HG02588 (cell line): ENCODE results near the gene SGO2.
A peak's percentile ranks its signal among the peaks of the same experiment; 100 is the strongest.

Experiments
- ATAC-seq: cut with Tn5 transposase; IDR thresholded peaks from one replicate; pipeline ENCODE4 v1.9.1; 2021; ENCODE audit warnings: mild to moderate bottlenecking, moderate library complexity; ENCODE audit not compliant: unreplicated experiment

SGO2 gene

GRCh38 chr2:200525882-200526651 lies at the start of gene SGO2:
SGO2 (plus strand) TSS chr2:200526207; CDS start chr2:200532976, 6,769 bp downstream.
- peak; percentile 100 for ATAC-seq

- ATAC-seq, result no peak
Measured at GRCh38 chr2:200476836-200477235, 49.2 kb upstream of the SGO2 start.

- ATAC-seq, result no peak
Measured at GRCh38 chr2:200477667-200478131, 48.3 kb upstream of the SGO2 start.

DNA sequence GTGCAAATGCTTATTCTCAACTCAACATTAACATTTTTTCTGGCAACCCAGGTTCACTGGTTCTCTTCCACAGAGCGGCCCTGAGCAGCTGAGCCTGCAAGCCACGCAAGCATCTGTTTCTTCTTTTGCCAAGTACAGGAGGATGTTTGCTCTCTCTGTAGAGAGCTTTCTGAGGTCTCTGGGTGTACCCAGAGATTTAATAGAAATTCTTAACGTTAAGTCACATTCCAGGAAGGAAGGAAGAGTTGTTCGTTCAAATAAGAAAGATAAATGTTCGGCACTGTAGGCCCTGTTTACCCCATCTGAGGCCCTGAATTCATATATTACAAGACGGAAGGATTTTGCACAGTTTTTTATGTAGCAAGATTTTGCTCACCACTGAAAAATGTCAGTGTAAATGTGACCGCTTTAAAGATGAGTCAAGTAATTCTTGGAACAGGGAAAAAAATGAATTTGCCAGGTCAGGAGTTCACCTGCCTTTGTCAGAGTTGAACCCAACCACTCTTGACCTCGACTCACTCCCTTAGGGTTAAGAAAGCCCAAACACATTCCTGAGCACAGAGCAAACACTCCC lies 46.2 kb upstream of the SGO2 start:
- no peak for ATAC-seq

- ATAC-seq, result no peak
Measured at GRCh38 chr2:200482194-200482593, 43.8 kb upstream of the SGO2 start.

DNA sequence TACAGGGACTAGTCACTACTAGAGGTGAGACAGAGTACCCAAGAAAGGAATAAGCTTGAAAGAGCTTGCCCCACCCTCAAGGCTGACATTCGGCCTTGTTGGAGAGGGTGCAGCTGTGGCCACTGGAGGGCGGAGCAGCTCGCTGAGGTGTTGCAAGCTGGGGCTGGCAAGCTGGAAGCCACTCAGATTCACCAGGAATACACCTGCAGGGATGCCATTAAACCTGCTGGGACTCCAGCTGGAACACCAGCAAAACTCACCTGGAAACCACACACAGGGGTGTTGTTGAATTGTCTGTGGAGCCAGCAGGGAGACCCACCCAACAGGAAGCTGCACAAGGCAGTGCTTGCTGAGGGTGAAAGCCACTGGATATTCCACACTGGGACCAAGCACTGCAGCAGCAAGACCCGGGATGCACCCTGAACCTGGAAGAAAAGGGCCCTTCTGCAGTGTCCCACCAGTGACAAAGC lies 42.2 kb upstream of the SGO2 start:
- ATAC-seq, result peak; percentile 52

GRCh38 chr2:200484934-200485333 lies 41.1 kb upstream of the SGO2 start:
- ATAC-seq, result no peak

GRCh38 chr2:200486529-200486928 lies 39.5 kb upstream of the SGO2 start:
- ATAC-seq, result no peak

- no peak for ATAC-seq
Measured at GRCh38 chr2:200488169-200488568, 37.8 kb upstream of the SGO2 start.

DNA sequence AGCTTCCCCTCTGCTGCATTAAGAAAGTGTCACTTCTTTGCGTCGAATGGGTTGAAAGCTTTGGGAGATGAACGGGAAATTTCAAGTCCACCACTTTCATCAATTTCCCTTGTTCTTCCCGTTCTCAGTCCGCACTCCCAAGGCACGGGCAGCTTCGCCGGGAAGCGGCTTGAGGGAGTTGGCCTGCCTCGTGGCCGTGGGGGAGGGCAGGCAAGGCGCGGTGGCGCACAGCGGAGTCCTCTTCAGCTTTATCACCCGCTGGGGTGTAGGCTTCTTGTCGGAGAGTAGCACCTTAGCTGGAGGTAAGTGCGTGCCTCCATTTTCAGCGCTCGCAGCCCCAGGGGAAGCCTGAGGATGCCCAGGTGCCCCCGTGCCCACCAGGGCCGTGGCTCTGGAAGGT lies 36.0 kb upstream of the SGO2 start:
- no peak for ATAC-seq

- ATAC-seq, result no peak
Measured at GRCh38 chr2:200492656-200493055, 33.4 kb upstream of the SGO2 start.

GRCh38 chr2:200494048-200494447 lies 32.0 kb upstream of the SGO2 start:
- no peak for ATAC-seq

- no peak for ATAC-seq
Measured at GRCh38 chr2:200496696-200497095, 29.3 kb upstream of the SGO2 start.

- ATAC-seq, result no peak
Measured at GRCh38 chr2:200498402-200499162, 27.4 kb upstream of the SGO2 start.

GRCh38 chr2:200502196-200502595 lies 23.8 kb upstream of the SGO2 start:
- no peak for ATAC-seq

DNA sequence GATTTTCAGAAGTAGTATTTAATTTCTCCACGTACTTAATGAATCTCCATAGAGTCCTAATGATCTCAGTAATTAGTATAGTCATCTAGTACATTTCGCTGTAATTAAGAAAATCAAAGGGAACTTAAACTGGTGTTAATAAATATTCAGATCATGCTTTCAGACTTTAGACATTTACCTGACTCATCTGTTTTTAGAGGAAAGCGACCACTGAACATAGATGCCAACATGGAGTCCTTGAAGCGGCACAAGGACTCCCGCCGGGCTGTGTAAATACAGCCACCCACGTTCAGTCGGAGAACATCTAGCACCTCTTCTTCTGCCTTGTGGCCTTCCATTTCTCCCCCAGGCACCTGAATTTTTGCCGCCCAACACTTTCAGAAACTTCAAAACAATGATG lies 19.3 kb upstream of the SGO2 start:
- ATAC-seq, result no peak

- ATAC-seq, result no peak
Measured at GRCh38 chr2:200507179-200507578, 18.8 kb upstream of the SGO2 start.

GRCh38 chr2:200509235-200509611 lies 16.8 kb upstream of the SGO2 start:
- ATAC-seq, result no peak

DNA sequence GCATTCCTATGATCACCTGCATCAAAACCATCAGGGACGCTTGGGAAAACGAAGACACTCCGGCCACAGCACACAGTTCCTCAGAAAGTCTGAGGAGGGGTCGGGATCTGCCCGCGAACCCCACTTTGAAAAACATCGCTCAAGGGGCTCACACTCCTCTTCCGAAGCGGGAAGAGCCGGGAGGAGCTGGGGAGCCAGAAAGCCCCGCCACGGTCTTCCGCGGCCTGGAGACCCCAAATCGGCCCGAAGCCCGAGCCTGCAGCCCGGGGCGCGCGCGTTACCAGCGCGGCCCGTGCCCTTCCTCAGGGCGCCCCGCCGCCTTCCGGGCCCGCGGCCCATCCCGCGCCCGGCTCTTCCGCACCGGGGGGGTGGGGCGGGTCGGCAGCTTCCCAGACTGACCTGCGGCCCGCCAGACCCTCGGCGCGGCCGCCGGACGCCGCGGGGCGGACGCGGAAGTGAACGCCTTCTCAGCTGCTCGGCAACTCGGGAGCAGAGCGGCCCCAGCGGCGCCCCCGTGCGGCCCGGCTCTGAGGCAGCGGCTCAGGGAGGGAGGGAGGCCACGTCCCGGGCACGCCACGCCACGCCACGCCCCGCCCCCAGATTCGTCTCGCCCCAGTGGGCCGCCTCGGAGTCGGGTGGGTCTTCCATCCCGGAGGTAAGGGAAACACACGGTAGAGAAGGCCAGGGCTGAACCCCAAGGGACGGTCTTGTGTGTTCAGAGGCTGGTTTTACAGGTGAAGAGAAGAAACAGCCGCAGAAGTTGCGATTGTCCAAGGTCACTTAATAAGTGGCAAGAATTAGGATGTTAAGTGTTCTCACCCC lies 16.2 kb upstream of the SGO2 start, which contains the start of gene KCTD18:
TSS of gene KCTD18 (minus strand) at position 457 of the 822 bp plus-strand sequence. CDS start 3,052 bp downstream, outside the sequence.
- ATAC-seq, result peak; percentile 99

DNA sequence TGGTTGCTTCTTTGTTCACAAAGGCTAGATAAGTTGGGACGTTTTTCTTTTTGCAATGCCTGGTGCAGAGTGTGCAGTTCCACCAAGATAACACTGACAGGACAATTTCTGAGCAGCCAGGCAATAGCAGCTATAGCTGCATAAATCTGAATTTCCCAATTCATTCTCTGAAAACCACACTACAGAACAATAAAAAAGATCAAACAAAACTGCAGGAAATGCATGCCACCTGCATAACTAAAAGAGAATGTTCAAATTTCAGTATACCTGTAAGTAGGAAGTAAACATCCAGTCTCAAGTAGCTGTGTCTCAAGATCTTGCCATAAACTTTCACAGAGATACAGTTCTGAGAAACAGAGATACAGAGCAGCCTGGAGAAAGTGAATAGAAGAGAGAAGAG lies 10.9 kb upstream of the SGO2 start:
- ATAC-seq, result no peak

DNA sequence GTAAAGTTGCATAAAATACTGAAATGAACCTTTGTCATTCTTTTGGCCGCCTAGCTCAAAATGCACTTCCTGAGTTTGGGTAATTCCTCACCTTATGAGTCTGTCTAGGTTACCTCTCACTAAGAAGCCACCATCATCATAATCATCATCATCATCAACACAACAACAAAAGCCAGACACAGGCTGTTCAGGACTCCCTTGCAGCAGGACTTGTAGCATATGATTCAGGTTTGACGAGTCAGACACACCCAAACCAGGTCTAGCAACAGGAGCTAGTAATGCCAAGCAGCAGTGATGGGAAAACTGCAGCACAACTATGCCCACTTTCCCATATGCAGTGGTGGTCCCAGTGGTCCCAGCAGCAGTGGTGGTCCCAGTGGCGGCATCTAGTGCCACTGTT lies 2.8 kb upstream of the SGO2 start:
- no peak for ATAC-seq
